ENCODE results near the gene BLVRB.
"Not testable (repeated sequence)": the region's sequence is repeated elsewhere in the genome, so short reads cannot be mapped to it uniquely, and the experiment has no call there.

Gene BLVRB

GRCh38 chr19:40438284-40438683 is 27.3 kb downstream of the BLVRB start:
- TF ChIP-seq CTCF (IDR thresholded peaks at IDR 0.05; ENCODE audit: low read depth, low read length) = no peak

GRCh38 chr19:40433391-40434216 is 31.9 kb downstream of the BLVRB start:
- Histone ChIP-seq H3K36me3 (no peaks in the 10 kb centered on the region), H3K27me3 (ENCODE audit: insufficient read depth, low read depth, severe bottlenecking) (no peaks in the 10 kb centered on the region), H3K9me3 (ENCODE audit: severe bottlenecking) (no peaks in the 10 kb centered on the region), H3K27ac (no peak overlapping the region), H3K4me3 (ENCODE audit: low read depth, low read length) (no peak overlapping the region)
- no peak for TF ChIP-seq CTCF (IDR thresholded peaks at IDR 0.05; ENCODE audit: low read depth, low read length)
- no peak for DNase-seq

More at GRCh38 chr19:40438284-40438683, 27.3 kb downstream of the BLVRB start:
- H3K27ac ChIP-seq = no peak overlapping the region
- no peaks in the 10 kb centered on the region for H3K27me3 ChIP-seq (ENCODE audit: insufficient read depth, low read depth, severe bottlenecking)
- DNase-seq = no peak
- peaks cover 16% of the 10 kb centered on the region for H3K36me3 ChIP-seq
- no peaks in the 10 kb centered on the region for H3K9me3 ChIP-seq (ENCODE audit: severe bottlenecking)
- H3K4me3 ChIP-seq (ENCODE audit: low read depth, low read length) = no peak overlapping the region

- not testable (repeated sequence) for H3K36me3 ChIP-seq; H3K4me3 ChIP-seq (ENCODE audit: low read depth, low read length); H3K9me3 ChIP-seq (ENCODE audit: severe bottlenecking); DNase-seq; H3K27me3 ChIP-seq (ENCODE audit: insufficient read depth, low read depth, severe bottlenecking); H3K27ac ChIP-seq
Measured at GRCh38 chr19:40432760-40433159, 32.8 kb downstream of the BLVRB start.

GRCh38 chr19:40431698-40432097 is 33.8 kb downstream of the BLVRB start:
- no peak overlapping the region for H3K27ac ChIP-seq
- no peak for DNase-seq
- H3K36me3 ChIP-seq = no peaks in the 10 kb centered on the region
- H3K9me3 ChIP-seq (ENCODE audit: severe bottlenecking) = no peaks in the 10 kb centered on the region
- H3K27me3 ChIP-seq (ENCODE audit: insufficient read depth, low read depth, severe bottlenecking) = no peaks in the 10 kb centered on the region
- no peak overlapping the region for H3K4me3 ChIP-seq (ENCODE audit: low read depth, low read length)
- no peak for TF ChIP-seq CTCF (IDR thresholded peaks at IDR 0.05; ENCODE audit: low read depth, low read length)

- not testable (repeated sequence) for DNase-seq; H3K4me3 ChIP-seq (ENCODE audit: low read depth, low read length); H3K36me3 ChIP-seq; H3K27ac ChIP-seq; H3K9me3 ChIP-seq (ENCODE audit: severe bottlenecking); H3K27me3 ChIP-seq (ENCODE audit: insufficient read depth, low read depth, severe bottlenecking)
Measured at GRCh38 chr19:40430242-40430641, 35.3 kb downstream of the BLVRB start.

GRCh38 chr19:40428197-40428596 is 37.3 kb downstream of the BLVRB start:
- H3K27me3 ChIP-seq (ENCODE audit: insufficient read depth, low read depth, severe bottlenecking); H3K27ac ChIP-seq; H3K4me3 ChIP-seq (ENCODE audit: low read depth, low read length); DNase-seq; H3K9me3 ChIP-seq (ENCODE audit: severe bottlenecking); H3K36me3 ChIP-seq: not testable (repeated sequence)

GRCh38 chr19:40425450-40426287 is 39.9 kb downstream of the BLVRB start, which contains the start of gene SERTAD1:
TSS of gene SERTAD1 (minus strand) at chr19:40425992. CDS start at chr19:40423546, 2,446 bp downstream.
- TF ChIP-seq CTCF (IDR thresholded peaks at IDR 0.05; ENCODE audit: low read depth, low read length) = peak; percentile 58
- peak within 1 kb of the TSS; percentile 88 for H3K4me3 ChIP-seq (ENCODE audit: low read depth, low read length)
- H3K9me3 ChIP-seq (ENCODE audit: severe bottlenecking) = no peaks in the 10 kb centered on the region
- H3K27ac ChIP-seq = peak within 1 kb of the TSS; percentile 95
- H3K27me3 ChIP-seq (ENCODE audit: insufficient read depth, low read depth, severe bottlenecking) = no peaks in the 10 kb centered on the region
- DNase-seq = peak; percentile 100
- H3K36me3 ChIP-seq = 0 out of 2 replicates have a peak, but pooled peaks cover 3% of the 10 kb centered on the region

Measured in WERI-Rb-1 (cell line).